NCI-H187 (cell line): ENCODE measurements around the gene NOTCH4.

Experiments
- DNase-seq, 2 experiments: peaks; one replicate each; lab custom pipeline; 2025; lab: John Stamatoyannopoulos, UW

NOTCH4 gene

GRCh38 chr6:32163559-32164258 lies 60.2 kb downstream of the NOTCH4 start:
- DNase-seq: no peak

GRCh38 chr6:32158052-32158451 lies 65.8 kb downstream of the NOTCH4 start:
- no peak for DNase-seq

- DNase-seq: no peak
Measured at GRCh38 chr6:32156891-32157290, 67.0 kb downstream of the NOTCH4 start.

DNA sequence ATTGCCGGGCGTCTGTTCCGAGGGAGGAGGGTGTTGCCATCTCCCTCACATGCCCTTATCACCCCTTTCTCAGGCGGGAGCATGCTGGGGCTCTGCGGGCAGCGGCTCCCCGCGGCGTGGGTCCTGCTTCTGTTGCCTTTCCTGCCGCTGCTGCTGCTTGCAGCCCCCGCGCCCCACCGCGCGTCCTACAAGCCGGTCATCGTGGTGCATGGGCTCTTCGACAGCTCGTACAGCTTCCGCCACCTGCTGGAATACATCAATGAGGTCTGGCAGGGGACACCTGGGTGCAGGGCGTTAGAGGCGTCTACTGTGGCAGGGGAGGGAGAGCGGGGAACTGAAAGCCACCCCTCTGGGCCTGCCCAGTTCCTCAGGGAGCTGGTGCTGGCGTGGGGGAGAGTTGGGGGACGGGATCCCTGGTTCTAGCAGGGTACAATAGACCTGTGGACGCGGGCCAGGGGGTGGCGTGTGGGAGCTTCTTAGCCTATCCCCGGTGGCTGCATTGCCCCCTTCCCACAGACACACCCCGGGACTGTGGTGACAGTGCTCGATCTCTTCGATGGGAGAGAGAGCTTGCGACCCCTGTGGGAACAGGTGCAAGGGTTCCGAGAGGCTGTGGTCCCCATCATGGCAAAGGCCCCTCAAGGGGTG lies 69.2 kb downstream of the NOTCH4 start:
- DNase-seq: peak in 1 of 2 experiments; percentile 38

DNA sequence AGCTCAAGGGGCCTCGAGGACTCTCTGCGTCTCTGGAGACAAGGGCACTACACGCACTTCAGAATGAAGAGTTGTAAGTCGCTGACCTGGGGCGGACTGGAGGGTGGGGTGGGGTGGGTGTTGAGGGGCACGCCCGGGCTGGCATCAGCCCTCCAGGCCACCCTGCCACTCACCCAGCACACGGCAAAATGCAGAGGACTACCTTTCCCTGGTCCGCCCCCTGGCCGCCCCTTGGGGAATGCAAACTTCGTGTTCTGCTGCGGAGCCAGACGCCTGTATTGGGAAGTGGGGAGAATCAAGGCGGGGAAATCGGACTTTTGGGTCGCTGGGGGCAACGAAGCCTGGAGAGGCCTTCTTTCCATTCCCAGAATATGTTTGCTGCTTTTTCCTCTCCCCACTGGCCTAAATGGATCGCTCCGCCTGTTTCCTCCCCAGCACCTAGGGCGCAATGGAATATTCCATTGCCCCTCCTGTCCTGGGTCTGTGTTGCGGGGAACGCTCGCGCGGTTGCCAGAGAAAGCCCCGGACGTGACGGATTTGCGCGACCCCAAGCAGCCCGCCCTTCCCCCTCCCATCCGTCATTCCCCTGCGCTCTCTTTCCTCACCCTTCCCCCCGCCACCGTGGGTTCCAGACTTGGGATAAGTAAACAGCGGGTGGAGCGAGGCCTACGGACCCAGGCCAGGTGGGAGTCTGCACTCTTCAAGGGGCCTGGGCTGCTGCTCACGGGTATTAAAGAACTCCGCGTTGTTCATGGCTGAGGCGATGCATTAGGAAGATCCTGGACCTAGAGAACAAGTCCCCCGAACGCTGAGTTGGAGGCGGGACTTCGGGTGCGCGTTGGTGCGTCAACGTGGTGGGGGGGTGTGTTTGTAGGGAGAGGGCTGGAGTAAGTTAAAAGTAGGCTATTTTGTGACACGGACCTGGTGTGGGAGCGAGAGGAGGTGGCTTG lies 70.0 kb downstream of the NOTCH4 start, which contains the start of gene PPT2:
PPT2 (plus strand) TSS at position 578 of the 950 bp plus-strand sequence. CDS start 454 bp downstream, outside the sequence.
- peak; percentile 14 to 44 for DNase-seq

- DNase-seq: no peak
Measured at GRCh38 chr6:32152769-32153563, 70.9 kb downstream of the NOTCH4 start.

DNA sequence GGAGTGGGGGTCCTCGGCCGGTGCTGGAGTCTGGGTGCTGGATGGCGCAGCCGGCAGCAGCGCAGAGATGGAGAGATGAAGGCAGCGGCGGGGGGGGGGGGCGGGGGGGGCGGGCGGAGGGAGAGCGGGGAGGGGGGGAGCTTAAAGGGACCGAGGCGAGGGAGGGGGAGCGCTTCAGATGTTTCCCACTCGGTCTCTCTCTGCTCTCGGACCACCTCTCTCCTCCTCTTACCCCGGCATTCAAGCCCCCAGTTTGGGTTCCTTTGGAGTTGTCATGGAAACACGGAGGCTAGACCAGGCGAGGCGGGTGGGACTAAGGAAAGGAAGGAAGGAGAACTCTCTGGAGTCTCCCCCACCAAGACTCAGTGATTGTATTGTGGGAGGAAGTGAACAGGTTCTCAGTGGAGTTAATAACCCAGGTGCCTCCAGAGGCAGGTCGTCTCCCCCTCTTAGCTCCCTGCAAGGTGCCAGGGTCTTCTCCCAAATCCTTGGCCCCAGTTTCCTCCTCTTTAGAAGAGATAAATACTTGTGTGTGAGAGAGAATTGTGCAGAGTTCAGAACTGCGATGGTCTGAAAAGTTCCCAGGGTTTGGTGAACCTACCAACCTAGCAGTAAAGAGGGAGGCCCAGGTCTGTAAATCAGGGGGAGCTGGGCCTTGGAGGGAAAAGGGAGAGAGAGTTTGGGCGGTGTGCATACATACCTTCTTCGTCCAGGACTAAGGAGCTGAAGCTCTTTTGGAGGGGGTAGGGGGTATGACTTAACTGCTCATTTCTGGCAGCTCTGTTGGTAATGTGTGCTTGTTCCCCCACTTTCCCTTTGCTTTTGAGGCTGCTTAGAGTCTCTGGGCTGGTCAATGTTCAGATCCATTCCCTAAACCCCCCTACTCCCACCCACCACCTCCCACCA lies 71.8 kb downstream of the NOTCH4 start, which contains the start of gene PRRT1:
PRRT1 (minus strand) TSS at position 77 of the 906 bp plus-strand sequence. CDS start 112 bp downstream, outside the sequence.
- DNase-seq: no peak

- DNase-seq: no peak
Measured at GRCh38 chr6:32151181-32151862, 72.5 kb downstream of the NOTCH4 start.

- DNase-seq: no peak
Measured at GRCh38 chr6:32149932-32150870, 73.7 kb downstream of the NOTCH4 start.

DNA sequence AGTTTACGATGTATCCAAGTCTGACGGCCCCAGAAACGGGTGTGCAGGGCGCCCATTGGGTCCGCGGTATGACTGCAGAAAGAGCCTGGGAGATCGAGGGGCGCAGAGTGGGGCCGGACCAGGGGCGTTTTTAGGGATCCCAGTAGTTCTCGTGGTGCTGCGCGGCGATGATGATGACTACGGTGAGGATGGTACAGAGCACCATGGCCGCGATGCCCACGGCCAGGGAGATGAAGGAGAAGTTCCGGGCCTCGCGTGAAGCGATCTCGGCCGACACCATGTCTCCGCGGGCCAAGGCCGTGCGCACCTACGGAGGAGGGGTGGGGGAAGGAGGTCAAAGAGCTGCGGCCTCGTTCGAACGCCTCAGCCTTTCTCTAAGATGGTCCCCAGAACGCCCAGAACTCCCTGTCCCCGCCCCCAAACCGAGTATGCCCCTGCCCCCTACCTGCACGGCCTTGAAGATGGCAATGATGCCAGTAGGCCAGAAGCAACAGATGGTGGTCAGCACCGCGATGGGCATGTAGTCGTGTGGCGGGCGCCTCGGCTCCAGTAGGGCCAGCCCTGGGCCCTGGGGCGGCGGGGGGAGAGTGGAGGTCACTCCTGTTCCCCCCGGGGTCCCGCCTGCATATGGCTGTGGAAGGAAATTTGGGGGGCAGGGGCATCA lies 74.6 kb downstream of the NOTCH4 start:
- DNase-seq: no peak

- DNase-seq: peak in 1 of 2 experiments; percentile 22
Measured at GRCh38 chr6:32148289-32149091, 75.4 kb downstream of the NOTCH4 start.

- DNase-seq: no peak
Measured at GRCh38 chr6:32147401-32148132, 76.3 kb downstream of the NOTCH4 start.

GRCh38 chr6:32146687-32147086 lies 77.2 kb downstream of the NOTCH4 start:
- DNase-seq: no peak

GRCh38 chr6:32146287-32146686 lies 77.6 kb downstream of the NOTCH4 start:
- DNase-seq: no peak
